ENCODE measurements around the gene ABCG1.

DNA sequence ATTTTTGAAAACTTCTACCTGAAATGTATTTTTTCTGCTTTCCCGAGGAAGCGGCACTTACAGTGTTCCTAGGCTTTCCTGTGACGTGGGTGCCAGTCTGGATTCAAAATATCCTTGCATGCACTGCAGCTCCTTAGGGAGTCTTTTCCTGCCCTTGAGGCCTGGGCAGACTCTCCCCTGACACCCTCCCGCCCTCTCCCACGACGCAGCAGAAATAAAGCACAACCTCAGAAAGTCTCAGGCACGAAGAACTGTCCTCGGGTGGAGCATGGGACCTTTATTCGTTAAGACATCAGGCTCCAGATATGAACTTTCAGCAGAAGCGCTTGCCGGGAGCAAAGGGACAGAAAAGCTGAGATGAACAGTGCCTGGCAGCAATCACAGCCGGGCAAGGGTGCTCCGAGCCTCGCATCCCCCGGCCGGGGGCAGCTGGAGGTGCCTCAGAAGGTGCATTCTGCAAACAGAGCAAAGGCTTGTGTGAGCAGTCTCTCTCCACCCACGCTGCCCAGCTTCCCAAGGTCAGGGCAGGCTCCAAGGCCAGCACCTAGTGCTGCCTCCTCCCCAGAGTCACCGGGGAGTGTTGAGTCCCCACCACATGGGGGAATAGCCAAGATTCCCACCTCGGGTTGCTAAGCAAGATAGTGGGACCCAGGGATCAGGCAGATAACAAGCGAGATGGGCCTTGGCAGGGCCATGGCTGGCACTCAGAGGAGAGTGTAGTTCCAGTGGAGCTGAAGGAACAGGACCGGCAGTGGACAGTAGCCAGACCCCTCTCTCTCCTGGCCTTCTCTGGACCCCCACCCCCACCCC lies 93.1 kb downstream of the ABCG1 start:
- TF ChIP-seq, protein P1, sequence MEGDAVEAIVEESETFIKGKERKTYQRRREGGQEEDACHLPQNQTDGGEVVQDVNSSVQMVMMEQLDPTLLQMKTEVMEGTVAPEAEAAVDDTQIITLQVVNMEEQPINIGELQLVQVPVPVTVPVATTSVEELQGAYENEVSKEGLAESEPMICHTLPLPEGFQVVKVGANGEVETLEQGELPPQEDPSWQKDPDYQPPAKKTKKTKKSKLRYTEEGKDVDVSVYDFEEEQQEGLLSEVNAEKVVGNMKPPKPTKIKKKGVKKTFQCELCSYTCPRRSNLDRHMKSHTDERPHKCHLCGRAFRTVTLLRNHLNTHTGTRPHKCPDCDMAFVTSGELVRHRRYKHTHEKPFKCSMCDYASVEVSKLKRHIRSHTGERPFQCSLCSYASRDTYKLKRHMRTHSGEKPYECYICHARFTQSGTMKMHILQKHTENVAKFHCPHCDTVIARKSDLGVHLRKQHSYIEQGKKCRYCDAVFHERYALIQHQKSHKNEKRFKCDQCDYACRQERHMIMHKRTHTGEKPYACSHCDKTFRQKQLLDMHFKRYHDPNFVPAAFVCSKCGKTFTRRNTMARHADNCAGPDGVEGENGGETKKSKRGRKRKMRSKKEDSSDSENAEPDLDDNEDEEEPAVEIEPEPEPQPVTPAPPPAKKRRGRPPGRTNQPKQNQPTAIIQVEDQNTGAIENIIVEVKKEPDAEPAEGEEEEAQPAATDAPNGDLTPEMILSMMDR (IDR thresholded peaks at IDR 0.05; ENCODE audit: low read length), result no peak
- no peak for TF ChIP-seq EZH2 (optimal IDR thresholded peaks at IDR 0.05; ENCODE audit: low read depth, low read length)
